ENCODE results near the gene APBB1IP.
"Not testable (repeated sequence)": the region's sequence is repeated elsewhere in the genome, so short reads cannot be mapped to it uniquely, and the experiment has no call there.

APBB1IP gene

DNA sequence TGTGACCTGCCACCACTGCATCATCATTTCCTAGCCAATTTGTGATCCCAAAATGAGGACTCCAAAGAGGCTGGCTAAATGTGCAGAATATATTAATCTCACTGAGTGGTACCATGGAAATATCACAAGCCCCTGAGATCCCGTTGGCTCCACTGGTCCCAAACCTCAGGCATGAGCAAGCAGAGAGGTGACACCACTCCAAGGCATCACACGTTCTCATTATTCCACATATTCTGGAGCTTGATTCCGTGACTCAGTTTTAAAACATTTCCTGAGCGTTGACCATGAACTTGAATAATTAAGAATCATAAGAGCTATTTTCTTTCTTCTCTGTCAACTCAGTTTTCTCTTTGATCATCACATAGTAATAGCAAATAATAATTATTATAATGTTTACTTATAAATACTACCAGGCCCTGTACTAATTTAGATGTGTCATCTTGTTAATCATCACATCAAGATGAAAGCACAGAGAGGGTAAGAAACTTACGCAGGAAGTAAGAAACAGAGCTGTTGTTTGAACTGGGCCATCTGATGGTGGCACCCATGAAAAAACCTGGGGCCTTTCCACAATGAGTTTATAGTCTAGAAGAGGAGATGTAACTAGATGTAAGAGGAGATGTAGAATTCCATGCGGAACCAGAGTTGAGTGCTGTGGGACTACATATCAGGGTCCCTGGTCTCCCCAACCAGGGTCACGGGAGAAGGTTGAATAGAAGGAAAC, 3.5 kb downstream of the APBB1IP start:
- no peak for DNase-seq (ENCODE audit: low spot score)

DNA sequence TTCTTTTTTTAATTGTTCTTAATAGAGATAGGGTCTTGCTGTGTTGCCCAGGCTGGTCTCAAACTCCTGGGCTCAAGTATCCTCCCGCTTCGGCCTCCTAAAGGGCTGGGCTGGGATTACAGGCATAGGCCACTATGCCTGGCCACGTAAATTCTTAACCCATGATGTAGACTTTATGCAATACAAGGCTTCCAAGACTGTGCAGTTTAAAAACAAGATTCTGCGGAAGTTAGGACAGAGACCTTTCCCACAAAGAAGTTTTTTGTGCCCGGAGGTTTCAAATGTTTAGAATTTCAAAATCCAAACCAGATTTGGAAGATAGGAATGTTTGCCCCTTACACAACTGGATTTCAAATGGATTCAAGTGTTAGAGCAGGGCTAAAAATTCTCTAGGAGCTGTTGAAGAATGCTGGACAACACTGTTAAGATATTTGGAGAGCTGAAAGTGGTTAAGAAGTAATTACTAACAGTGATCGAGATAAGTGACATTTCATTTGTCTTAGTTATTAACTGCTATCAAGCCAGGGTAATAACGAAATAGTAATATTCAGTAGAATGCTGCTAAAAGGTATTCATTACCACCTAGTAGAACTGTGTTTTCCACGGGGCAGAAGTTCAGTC, 7.4 kb downstream of the APBB1IP start:
- DNase-seq (ENCODE audit: low spot score), result no peak

DNA sequence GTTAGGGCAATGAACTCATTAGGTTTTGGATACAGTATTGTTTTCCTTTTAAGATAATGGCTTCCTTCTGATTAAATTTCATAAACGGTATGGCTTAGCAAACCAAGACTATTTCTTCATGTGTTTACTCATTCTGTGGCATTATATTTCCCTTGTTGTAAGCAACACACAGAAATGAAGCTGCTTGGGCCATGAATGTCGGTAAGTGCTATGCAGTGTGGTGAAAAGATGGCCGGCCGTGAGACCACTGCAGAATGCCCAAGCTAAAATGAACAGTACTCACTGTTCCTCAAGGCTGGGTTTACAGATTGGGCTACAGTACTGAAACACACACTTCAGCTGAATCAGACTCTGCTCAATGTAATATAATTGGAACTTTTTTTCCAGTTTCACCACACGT, 8.1 kb downstream of the APBB1IP start:
- DNase-seq (ENCODE audit: low spot score), result no peak

DNA sequence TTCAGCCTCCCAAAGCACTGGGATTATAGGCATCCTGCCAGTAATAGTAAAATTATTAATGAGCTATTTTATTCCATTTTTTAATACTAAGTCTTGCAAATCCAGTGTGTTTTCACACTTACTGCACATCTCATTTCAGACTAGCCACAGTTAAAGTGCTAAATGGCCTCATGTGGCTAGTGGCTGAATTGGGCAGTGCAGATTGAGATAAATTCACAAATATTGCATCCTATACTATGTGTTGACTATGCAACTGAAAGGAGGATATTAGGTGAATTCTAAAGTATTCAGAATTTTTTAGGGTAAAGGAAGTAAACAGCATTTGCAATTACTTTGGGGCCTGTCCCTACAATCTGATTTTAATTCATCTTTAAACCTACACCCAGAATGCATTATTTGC, 10.2 kb downstream of the APBB1IP start:
- DNase-seq (ENCODE audit: low spot score), result no peak

DNA sequence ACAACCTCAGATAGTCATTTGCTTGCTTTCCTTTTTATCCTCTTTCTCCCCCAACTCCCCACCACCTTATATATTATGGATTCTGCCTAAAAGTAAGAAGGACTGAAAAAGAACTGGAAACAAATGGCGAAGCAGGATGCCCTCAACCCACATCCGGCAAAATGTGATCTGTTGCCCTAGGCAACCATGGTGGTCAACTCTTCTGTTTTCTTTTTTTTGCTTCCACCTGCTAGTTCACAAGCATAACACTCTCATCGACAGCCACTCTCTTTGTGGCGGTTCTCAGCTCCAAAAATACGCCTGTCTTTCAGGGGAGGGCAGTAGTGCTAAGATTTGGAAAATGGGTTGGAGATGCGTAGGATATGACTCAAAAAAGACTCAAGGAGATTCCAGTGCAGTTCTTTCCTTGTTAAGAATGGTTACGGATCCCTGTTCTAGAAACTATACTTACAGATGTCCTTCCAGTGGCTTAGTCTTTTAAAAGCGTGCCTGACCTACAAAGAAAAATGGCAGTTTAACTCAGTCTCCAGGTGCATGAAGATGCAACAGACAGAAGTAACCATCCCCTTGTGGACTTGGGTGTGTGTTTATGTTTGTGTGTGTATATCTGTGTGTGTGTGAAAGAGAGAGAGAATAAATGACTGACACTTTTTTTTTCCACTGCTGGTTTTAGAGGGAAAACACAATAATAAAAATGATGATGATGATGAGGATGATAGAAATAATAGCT, 10.7 kb downstream of the APBB1IP start:
- no peak for DNase-seq (ENCODE audit: low spot score)

DNA sequence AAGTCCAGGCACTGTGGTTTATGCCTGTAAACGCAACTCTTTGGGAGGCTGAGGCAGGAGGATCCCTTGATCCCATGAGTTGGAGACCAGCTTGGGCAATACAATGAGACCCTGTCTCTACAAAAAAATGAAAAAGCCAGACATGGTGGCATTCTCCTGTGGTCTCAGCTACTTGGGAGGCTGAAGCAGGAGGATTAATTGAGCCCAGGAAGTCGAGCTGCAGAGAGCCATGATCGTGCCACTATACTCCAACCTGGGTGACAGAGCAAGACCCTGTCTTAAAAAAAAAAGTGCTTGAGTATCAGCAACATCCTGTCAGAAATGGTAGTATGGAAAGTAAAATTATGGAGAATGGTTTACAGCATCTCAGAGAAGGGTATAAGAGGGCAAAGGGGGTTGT, 11.6 kb downstream of the APBB1IP start:
- no peak for DNase-seq (ENCODE audit: low spot score)

DNA sequence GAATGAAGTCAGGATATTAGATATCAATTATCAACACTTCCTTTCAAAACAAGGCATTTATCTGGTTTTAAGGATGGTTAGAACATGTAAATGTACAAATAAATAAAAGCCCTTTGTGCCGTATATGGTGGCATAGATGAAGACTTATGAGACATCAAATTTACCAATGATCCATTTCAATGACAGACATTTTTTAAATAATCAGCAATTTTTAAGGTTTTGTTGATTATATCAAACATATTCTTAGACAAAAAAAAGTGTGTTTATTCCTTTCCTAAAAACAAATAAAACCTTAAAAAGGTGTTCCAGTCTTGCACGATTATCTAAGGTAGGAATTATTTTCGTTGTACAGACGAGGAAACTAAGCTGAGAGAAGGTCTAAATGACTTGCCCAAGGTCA, 13.8 kb downstream of the APBB1IP start:
- no peak for DNase-seq (ENCODE audit: low spot score)

DNA sequence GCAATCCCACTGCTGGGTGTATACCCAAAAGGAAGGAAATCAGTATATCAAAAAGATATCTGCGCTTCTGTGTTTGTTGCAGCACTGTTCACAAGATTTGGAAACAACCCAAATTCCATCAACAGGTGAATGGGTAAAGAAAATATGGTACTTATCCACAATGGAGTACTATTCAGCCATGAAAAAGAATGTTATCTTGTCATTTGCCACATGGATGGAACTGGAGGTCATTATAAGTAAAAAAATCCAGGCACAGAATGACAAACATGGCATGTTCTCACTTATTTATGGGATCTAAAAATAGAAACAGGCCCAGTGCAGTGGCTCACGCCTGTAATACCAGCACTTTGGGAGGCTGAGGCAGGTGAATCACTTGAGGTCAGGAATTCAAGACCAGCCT, 15.7 kb downstream of the APBB1IP start:
- no peak for DNase-seq (ENCODE audit: low spot score)

DNA sequence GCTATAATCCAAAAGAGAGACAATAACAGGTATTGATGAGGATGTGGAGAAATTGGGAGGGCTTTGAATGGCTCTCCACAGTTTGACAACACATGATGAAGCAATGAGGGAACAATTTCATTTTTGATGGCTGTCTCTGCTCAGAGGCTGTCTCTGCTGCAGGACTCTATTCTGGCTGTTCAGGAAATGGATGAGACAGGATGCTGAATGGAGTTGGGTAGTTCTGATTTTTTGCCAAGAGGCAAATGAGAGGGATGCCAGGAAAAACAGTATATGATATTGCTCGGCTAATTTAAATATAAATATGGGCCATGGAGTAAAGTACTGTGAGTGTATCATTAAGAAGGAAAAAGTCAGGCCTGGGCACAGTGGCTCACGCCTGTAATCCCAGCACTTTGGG, 16.8 kb downstream of the APBB1IP start:
- no peak for DNase-seq (ENCODE audit: low spot score)

DNA sequence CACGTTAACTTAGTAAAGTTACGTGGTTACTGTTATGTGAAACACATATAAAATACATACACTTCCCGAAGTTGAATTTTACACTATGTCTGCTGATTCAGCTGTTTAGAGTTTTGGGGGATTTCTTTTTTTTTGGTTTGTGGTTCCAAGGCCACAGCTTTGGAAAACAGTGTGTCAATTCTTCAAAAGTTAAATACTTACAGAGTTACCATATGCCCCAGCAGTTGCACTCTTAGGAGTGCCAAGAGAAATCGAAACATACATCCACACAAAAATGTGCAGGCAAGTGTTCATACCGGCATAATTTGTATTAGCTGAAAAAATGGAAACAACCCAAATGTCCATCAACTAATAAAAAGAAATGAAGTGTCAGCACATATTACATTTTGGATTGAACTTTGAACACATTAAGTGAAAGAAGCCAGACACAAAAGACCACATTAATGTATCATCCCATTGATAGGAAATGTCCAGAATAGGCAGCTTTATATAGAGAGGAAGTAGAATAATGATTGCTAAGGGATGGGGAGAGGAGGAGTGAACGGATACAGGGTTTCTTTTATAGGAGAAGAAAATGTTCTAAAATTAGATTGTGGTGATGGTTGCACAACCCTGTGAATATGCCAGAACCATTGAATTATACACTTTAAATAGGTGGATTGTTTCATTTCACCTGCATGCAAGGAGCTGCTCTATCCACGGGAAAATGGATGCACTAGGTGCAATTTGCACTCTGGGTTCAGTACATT, 17.6 kb downstream of the APBB1IP start:
- no peak for DNase-seq (ENCODE audit: low spot score)

DNA sequence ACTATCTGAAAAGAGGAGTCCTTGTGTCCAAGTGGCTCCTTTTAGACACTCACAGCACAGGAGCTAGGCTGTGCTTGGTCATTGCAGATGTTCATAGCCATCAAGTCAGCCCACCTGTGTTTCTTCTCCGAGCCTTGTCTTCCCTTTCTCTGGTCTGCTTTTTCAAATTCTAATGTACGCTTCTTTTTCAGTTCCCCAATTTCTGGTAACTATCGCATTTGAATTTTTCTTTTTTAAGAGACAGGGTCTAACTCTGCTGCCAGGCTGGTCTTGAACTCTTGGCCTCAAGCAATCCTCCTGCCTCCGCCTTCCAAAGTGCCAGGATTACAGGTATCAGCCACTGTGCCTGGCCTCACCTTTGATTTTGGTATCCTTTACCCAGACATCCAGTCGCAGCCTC, 18.9 kb downstream of the APBB1IP start:
- no peak for DNase-seq (ENCODE audit: low spot score)

DNA sequence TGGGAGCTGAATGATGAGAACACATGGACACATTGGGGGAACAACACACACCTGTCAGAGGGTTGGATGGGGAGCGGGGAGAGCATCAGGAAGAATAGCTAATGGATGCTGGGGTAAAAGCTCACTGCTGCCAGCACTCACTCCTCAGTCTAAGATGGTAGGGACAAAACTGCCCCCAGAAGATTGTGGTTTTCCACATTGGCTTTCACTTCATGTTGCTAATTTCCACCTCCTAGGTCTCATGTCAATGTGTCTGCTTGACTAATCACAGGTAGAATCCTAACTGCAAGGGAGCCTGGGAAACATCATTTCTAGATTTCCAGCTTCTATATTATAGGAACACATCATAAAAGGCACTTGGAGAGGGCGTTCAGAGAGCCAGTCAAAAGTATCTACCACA, 22.6 kb downstream of the APBB1IP start:
- no peak for DNase-seq (ENCODE audit: low spot score)

DNA sequence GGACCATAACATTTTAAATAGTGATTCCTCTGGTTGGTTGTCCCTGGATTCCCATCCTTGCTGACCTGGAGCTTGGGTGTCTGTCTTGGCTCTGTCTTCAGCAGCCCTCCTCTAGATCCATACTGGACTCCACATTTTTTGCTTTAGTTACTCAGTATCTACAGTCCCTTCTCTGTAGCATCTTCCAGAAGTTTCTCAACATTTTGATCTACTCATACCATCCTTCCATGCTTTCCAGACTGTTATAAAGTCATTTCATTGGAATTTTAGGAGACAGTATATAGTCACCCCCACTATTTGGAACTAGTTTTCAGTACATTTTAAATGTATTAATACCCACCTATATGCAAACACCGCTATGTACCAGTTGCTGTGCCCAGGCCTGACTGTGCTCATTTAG, 25.8 kb downstream of the APBB1IP start:
- DNase-seq (ENCODE audit: low spot score), result no peak

DNA sequence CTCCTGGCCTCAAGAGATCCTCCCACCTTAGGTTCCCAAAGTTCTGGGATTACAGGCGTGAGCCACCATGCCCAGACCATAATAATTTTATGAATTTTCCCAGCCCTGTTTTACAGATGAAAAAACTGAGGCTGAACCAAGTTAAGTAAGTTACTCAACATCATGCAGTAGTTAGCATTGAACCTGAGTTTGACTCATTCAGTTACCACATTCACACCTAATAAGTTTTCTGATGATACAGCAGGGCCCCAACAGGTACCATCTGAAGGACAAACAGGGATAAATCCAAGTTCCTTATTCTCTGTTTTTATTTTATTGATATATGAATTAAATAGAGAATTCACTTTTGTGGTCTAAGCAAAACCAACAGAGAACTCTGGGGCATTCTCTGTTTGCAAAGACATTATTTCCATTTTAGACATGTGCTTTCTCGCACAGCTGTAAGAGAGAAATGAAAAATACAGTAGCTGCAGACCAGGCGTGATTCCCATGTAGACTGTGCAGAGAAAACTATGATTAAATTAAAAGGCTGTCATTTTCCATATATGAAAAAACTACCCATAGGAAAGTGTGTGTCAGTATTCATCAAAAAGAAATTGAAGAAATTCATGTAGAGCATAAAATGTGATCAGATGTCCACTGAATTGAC, 26.6 kb downstream of the APBB1IP start:
- DNase-seq (ENCODE audit: low spot score), result no peak

DNA sequence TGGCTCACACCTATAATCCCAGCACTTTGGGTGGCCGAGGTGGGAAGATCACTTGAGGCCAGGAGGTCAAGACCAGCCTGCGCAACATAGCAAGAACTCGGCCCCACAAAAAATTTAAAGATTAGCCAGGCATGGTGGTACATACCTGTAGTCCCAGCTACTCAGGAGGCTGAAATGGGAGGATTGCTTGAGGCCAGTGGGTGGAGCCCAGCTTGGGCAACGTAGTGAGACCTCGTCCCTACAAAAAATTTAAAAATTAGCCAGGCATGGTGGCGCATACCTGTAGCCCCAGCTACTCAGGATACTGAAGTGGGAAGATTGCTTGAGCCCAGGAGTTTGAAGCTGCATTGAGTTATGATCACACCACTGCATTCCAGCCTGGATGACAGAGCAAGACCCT, 28.4 kb downstream of the APBB1IP start:
- DNase-seq (ENCODE audit: low spot score), result not testable (repeated sequence)

DNA sequence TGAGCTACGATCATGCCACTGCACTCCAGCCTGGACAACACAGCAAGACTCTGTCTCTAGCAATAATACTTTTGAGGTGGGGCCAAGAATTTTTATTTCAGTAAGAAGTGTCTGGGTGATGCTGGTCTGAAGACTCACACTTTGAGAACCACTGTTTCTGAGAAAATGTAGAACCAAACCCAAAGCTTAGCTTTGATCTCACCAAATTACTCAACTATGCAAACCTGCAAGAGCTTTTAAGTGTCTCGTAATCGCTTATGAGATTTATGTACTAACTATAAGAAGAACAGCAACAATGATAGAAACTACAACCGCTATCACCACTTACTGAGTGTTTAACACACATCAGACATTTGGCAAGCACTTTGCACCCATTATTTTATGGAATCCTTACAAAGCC, 29.5 kb downstream of the APBB1IP start:
- no peak for DNase-seq (ENCODE audit: low spot score)

DNA sequence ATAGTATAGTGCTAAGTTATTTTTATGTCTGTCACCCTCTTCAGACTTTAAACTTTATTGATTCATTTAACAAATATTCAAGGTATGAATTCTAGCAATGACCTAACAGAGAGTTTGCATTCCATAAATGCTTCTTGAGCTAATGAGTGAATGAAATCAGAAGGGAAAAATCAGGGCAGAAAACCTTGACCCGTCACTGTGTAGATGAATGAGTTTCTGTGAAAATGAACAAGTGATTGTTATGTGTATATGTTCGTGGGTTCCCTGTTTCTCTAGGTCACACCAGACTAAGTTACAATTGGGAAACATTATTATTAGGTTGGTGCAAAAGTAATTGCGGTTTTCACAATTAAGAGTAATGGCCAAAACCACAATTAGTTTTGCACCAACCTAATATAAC, 30.1 kb downstream of the APBB1IP start:
- DNase-seq (ENCODE audit: low spot score), result no peak

DNA sequence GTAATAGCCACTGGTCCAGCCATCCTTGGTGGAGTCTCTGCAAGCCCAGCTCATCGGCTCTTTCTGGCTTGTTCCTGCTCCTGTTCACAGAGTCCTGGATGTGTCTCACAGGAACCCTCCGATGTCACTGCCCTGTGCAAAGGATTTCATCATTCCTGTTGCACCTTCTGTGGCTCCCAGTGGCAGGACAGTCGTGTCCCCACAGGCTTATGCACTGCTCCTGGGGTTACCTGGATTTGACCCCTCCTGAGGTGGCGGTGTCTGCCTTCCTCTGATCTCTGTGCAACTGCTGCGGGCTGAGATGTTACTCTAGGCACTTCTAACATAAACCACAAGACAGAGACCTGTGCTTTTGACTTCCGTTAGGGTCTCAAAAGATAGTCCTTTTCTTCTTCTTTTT, 30.6 kb downstream of the APBB1IP start:
- no peak for DNase-seq (ENCODE audit: low spot score)

DNA sequence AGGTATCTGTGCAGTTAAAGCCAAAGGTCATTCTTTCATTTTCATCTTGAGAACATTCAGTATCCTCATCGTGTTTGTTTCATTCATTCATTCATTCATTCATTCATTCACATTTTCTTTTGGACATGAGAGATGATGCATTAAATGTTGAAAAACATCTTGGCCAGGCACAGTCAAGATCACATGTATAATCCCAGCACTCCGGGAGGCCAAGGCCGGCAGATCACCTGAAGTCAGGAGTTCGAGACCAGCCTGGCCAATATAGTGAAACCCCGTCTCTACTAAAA, 34.3 kb downstream of the APBB1IP start:
- DNase-seq (ENCODE audit: low spot score), result no peak

DNA sequence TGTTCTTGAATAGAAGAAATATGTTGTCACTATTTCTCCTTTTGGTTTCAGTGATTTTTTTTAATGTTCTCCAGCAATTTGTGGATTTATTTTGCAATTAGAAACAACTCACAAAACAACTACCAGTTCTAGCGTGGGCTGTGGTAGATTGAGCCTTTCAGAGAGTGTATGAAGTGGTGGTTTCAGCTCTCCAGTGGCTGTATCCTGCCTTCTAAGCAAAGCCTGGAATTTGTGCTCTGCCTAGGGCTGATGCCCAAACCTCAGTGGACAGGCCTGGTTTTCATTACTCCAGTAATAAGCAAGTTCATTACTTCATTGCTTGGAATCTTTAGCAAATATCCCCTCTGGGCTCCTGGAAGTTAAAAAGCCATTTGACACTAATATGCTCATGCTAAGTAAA, 35.9 kb downstream of the APBB1IP start:
- DNase-seq (ENCODE audit: low spot score), result no peak

DNA sequence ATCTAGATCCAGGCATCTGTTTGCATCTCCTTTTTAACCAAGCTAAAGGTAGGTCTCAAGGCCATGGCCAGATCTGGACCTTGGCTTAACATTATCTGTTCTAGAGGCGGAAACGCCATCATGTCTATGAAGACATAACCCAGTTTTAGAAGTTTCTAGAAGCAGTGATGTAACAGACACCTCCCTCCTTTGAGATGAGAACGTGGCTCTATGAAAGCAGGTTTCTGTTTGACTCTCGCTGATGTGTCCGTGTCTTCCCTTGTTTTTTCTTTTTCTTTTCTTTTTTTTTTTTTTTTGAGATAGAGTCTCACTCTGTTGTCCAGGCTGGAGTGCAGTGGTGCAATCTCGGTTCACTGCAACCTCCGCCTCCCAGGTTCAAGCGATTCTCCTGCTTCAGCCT, 36.7 kb downstream of the APBB1IP start:
- not testable (repeated sequence) for DNase-seq (ENCODE audit: low spot score)

DNA sequence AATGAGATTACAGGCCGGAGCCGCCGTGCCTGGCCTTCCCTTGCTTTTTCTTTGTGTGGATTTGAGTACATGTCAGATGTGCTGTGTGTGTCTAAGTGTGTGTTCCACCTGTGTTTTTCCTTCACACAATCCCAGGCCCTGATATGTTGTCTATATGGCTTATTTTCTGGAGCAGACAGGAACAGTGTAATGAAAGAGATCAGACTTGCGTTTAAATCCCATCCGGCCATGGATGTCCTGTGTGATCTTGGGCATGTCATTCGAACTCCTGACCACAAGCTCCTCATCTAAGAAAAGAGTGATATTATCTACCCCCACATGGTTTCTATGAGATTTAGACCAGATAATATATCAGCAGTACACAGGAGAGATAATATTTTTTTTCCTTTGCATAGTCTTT, 37.2 kb downstream of the APBB1IP start:
- no peak for DNase-seq (ENCODE audit: low spot score)

DNA sequence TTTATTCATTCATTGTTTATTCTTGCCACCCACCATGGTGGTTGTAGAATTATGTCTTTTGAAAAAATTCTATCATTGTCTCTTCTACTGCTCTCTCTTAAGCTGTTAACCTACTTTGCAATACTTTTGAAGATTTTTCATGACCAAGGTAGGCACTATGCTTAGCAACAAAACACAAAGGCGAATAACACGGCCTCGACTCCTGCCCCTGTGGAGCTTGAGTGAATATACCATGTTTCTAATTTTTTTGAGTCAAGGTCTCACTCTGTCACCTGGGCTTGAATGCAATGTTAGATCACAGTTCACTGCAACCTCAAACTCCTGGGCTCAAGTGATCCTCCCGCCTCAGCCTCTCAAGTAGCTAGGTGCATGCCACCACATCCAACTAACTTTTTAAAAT, 39.4 kb downstream of the APBB1IP start:
- no peak for DNase-seq (ENCODE audit: low spot score)
